ENCODE data around the gene UCN3. TPM values are rescaled to one million over a fixed set of nuclear protein-coding genes. Genes with fewer than 3 reads are reported as not detected.
A peak's percentile ranks its signal among the peaks of the same experiment; 100 is the strongest.

UCN3 gene
- total and polyA plus RNA-seq, 9 of the 15 experiments (the other 6 are each of a cell fraction or from before 2014, with no cell fraction given), result not detected

- TF ChIP-seq ZNF511 (CRISPR knock-in tag; IDR thresholded peaks at IDR 0.05) (no peak), ZNF551 (CRISPR knock-in tag; IDR thresholded peaks at IDR 0.05) (no peak), ARNT (IDR thresholded peaks at IDR 0.05) (peak; percentile 54 to 67; a peak in 2 of 4 replicates), CHAMP1 (IDR thresholded peaks at IDR 0.05) (peak; percentile 79)
These were observed 25.9 kb downstream of the UCN3 start (continued) for GRCh38 chr10:5390607-5391205.

DNA sequence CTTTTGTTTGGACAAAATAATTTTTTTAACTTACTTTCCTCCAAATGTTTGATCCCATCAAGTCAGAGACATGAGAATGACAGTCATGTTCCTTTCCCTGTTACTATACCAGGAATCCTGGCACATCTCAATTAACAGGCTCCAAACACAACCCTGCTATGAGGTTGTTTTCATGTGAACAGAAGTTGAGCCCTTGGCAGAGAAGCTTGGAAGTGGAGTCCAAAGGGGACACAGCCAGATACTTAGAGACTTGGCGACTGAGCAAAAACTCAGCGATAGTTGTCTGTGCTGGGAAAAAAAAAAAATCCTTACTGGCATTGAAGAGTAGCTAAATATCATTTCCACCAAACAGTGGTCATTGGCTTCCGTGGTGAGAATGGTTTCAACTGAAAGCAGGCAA lies 27.0 kb downstream of the UCN3 start:
- Histone ChIP-seq H3K4me1 (replicated peaks in 1 of 2; ENCODE audit: control insufficient read depth in 2 of 2, insufficient read depth in 2 of 2, low read length in 2 of 2) (no peaks in the 10 kb centered on the region), H3K79me2 (ENCODE audit: control insufficient read depth, insufficient read depth, low read length) (no peaks in the 10 kb centered on the region), H3K9me3 (replicated peaks; ENCODE audit: control insufficient read depth, insufficient read depth, low read depth, low read length) (peaks cover 2% of the 10 kb centered on the region), H3K9ac (ENCODE audit: insufficient read depth in 1 of 2, low read depth in 2 of 2, low read length in 2 of 2) (no peak overlapping the region), H3K4me2 (ENCODE audit: insufficient read depth, low read length) (no peak overlapping the region), H2AFZ (ENCODE audit: low read depth, low read length) (no peak overlapping the region), H3K27me3 (ENCODE audit: control insufficient read depth in 2 of 2, insufficient read depth in 2 of 2, low read length in 2 of 2) (no peaks in the 10 kb centered on the region), H3K4me3 (no peak overlapping the region), H3K9me1 (ENCODE audit: control insufficient read depth, insufficient read depth, low read length) (no peaks in the 10 kb centered on the region), H4K20me1 (replicated peaks; ENCODE audit: control insufficient read depth, insufficient read depth, low read length) (no peaks in the 10 kb centered on the region), H3K36me3 (ENCODE audit: control insufficient read depth, insufficient read depth, low read length) (no peaks in the 10 kb centered on the region), H3K27ac (ENCODE audit: extremely low read depth, low read depth, low read length) (no peak overlapping the region)
- ATAC-seq (no peak), FAIRE-seq (no peak), DNase-seq (ENCODE audit: extremely low read depth in 1 of 4, low spot score in 3 of 4) (no peak)
- WGBS (ENCODE audit: insufficient coverage, low coverage, missing lambda C conversion rate), result 45% methylated on average over 3 of the region's 3 CpGs
- CTCF ChIA-PET (ENCODE audit: low intra/inter-chr PET ratio), result no interaction called here
- no TSS peak for BruUV-seq (replicated peaks)
- TF ChIP-seq ELF2 (CRISPR knock-in tag; IDR thresholded peaks at IDR 0.05), result no peak
- TF ChIP-seq, protein P1, sequence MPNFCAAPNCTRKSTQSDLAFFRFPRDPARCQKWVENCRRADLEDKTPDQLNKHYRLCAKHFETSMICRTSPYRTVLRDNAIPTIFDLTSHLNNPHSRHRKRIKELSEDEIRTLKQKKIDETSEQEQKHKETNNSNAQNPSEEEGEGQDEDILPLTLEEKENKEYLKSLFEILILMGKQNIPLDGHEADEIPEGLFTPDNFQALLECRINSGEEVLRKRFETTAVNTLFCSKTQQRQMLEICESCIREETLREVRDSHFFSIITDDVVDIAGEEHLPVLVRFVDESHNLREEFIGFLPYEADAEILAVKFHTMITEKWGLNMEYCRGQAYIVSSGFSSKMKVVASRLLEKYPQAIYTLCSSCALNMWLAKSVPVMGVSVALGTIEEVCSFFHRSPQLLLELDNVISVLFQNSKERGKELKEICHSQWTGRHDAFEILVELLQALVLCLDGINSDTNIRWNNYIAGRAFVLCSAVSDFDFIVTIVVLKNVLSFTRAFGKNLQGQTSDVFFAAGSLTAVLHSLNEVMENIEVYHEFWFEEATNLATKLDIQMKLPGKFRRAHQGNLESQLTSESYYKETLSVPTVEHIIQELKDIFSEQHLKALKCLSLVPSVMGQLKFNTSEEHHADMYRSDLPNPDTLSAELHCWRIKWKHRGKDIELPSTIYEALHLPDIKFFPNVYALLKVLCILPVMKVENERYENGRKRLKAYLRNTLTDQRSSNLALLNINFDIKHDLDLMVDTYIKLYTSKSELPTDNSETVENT (CRISPR knock-in tag; IDR thresholded peaks at IDR 0.05), result no peak
- intact Hi-C loops (cut with micrococcal nuclease), result no loop called here
- POLR2A ChIA-PET, result interaction anchor here (0.6 kb wide), 1 partner anchor 498 kb away, joined by 3 read pairs; the partner anchor contains the start of gene FBH1
- in situ Hi-C loops (cut with MboI), result no loop called here
